IPS-NIHi7 (cell line): ENCODE data around the gene RNU2-1.
"Not testable (repeated sequence)": the region's sequence is repeated elsewhere in the genome, so short reads cannot be mapped to it uniquely, and the experiment has no call there.

Experiments
- DNase-seq: peaks from one replicate; pipeline ENCODE4 v3.0.0; 2012; ENCODE audit warnings: mixed read lengths; ENCODE audit errors: extremely low spot score

Gene RNU2-1

GRCh38 chr17:43233877-43234276 lies at the start of gene RNU2-1:
RNU2-1 (minus strand) TSS chr17:43233977.
- DNase-seq, result not testable (repeated sequence)

GRCh38 chr17:43272914-43273313 lies 39.1 kb upstream of the RNU2-1 start:
- DNase-seq, result not testable (repeated sequence)

GRCh38 chr17:43272483-43272882 lies 38.7 kb upstream of the RNU2-1 start:
- not testable (repeated sequence) for DNase-seq

GRCh38 chr17:43270552-43271504 lies 37.1 kb upstream of the RNU2-1 start:
- DNase-seq, result not testable (repeated sequence)

- not testable (repeated sequence) for DNase-seq
Measured at GRCh38 chr17:43246456-43246855, 12.7 kb upstream of the RNU2-1 start.

- DNase-seq, result not testable (repeated sequence)
Measured at GRCh38 chr17:43240596-43241352, 7.0 kb upstream of the RNU2-1 start.

GRCh38 chr17:43239597-43239996 lies 5.8 kb upstream of the RNU2-1 start:
- DNase-seq, result not testable (repeated sequence)

GRCh38 chr17:43233263-43233662 lies 514 bp downstream of the RNU2-1 start:
- not testable (repeated sequence) for DNase-seq

- not testable (repeated sequence) for DNase-seq
Measured at GRCh38 chr17:43232021-43232699, 1.6 kb downstream of the RNU2-1 start.

GRCh38 chr17:43231205-43232020 lies 2.4 kb downstream of the RNU2-1 start:
- DNase-seq, result not testable (repeated sequence)

- DNase-seq, result not testable (repeated sequence)
Measured at GRCh38 chr17:43228020-43228782, 5.6 kb downstream of the RNU2-1 start, which contains the start of gene CCDC200. CCDC200 (minus strand) TSS chr17:43228623; CDS start chr17:43228554, 69 bp downstream.

- DNase-seq, result no peak
Measured at GRCh38 chr17:43226393-43226792, 7.4 kb downstream of the RNU2-1 start.

- no peak for DNase-seq
Measured at GRCh38 chr17:43224146-43224705, 9.6 kb downstream of the RNU2-1 start.

GRCh38 chr17:43220511-43221125 lies 13.2 kb downstream of the RNU2-1 start:
- DNase-seq, result no peak

GRCh38 chr17:43219746-43220380 lies 13.9 kb downstream of the RNU2-1 start:
- DNase-seq, result no peak

- no peak for DNase-seq
Measured at GRCh38 chr17:43219001-43219400, 14.8 kb downstream of the RNU2-1 start.

GRCh38 chr17:43217614-43218087 lies 16.1 kb downstream of the RNU2-1 start:
- DNase-seq, result no peak

- no peak for DNase-seq
Measured at GRCh38 chr17:43216762-43217613, 16.8 kb downstream of the RNU2-1 start.
